Esophagus squamous epithelium (tissue), 4 donors: Measurements from ENCODE around the gene LIMCH1.

Source experiments
- CTCF ChIP-seq, 6 experiments: fragments of 450-650 bp in 4 of 6; fragments of 200-600 bp in 2 of 6; sonication (generic) in 2 of 6; IDR thresholded peaks; one replicate each; pipeline ENCODE4 v1.5.1; 2016 to 2019; ENCODE audit warnings: antibody characterized with exemption in 6 of 6, mild to moderate bottlenecking in 4 of 6, moderate library complexity in 4 of 6
- POLR2A ChIP-seq, 4 donors: fragments of 450-650 bp; IDR thresholded peaks; one replicate each; pipeline ENCODE4 v1.6.1; 2017; ENCODE audit warnings: antibody characterized with exemption in 4 of 4, mild to moderate bottlenecking in 4 of 4, moderate library complexity in 3 of 4

- TF ChIP-seq CTCF (IDR thresholded peaks at IDR 0.05) (no peak), POLR2A (IDR thresholded peaks at IDR 0.05) (no peak)
These were observed 3.6 kb upstream of the LIMCH1 start for GRCh38 chr4:41534404-41534803.
